NCI-H510A (cell line): Measurements from ENCODE around the gene PARD3B.
"Not testable (repeated sequence)": the region's sequence is repeated elsewhere in the genome, so short reads cannot be mapped to it uniquely, and the experiment has no call there.

ENCODE experiments used
- DNase-seq: peaks from one replicate; lab custom pipeline; 2025; lab: John Stamatoyannopoulos, UW

The PARD3B gene

DNA sequence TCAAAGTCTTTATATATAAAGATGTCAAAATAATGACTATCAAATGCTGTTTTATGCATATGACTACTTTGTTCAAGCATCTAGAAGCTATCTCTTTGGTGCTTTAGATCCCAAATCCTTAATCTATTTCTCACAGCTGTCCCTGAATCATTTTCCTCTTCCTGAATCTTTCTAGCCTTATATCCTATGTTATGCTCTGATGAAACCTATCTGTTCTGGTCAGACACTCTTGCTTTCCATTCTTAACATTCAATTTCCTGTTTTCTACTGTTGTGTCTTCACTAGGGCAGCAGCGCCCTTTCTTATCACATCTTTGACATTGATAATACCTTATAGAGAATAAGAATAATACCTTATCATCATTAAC lies 6.3 kb upstream of the PARD3B start:
- no peak for DNase-seq

DNA sequence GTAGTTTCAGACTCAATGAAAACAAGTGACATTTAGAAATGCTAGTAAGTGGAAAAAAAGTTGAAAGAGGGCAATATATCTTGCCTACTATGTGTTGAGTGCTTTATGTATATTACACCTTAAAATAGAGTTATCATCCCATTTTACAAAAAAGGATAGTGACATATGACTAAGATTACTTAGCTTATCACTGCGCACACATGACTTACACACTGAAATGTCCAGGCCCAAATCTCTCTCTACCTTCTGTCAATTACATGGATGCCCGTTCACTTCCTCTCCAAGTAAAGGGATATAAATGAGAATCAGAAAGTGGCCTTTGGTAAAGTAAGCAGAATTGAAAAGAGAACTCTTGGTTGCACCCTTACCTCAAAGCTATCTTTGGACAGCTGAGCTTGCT lies 3.6 kb upstream of the PARD3B start:
- no peak for DNase-seq

DNA sequence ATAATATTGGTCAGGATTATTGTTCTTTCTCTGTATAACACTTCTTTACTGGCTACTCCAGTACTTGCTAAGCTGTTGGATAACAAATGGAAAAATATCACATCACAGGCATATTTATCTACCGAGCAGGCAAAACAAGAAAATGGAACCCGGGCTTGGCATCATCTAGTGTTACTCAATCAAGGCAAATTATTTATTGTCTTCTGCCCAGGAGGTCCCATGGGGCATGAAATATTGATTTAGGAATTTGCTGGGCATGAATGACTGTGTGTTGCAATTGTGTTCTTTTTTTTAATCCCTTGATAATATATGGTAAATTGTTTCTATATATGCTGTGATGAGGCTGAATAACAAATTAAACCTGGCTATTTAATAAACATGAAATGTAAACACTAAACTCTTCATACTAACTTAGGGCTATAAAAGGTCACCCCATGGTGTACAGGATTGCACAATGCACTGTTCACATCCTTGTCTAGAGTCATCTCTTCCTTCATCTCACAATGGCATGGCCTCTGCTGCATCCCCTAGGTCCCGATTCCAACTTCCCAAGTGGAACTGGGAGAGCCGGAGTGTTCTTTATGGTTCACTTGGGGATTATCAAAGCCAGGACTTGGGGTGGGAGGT lies 2.2 kb upstream of the PARD3B start:
- no peak for DNase-seq

DNA sequence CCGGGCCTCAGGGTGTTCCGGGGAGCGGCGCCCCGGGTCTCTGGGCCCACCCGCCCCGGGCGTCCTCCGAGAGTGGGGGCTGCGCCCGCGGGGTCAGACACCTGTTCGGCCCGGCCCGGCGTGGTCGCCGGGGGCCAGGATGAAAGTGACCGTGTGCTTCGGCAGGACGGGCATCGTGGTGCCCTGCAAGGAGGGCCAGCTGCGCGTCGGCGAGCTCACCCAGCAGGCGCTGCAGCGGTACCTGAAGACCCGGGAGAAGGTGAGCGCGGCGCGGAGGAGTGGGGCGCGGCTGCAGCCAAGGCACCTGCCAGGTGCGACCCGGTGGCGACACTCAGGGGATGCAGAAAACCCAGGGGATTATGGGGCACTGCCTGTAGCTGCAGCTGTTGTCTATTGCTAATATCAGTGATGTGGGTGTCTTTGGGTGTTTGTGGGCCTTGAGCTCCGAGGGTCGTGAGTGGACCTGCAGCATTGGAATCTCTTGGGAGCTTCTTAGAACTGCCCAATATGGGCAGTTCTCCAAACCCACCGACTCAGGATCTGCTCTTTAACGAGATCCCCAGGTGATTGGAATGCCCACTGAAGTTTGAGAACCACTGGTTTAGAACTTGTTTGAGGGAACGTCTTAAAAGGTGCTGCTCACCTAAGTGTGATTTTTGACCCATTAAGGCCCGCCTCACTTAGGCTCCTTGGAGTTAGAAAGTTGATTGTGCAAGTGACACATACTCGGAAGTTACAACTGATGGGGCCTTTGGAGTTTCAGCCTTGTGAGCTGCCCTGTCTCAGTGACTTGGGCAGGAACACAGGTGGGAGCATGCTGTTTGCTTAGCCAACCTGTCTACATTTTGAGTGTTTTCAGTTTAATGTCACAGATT lies 823 bp downstream of the PARD3B start:
- DNase-seq: peak; percentile 30

DNA sequence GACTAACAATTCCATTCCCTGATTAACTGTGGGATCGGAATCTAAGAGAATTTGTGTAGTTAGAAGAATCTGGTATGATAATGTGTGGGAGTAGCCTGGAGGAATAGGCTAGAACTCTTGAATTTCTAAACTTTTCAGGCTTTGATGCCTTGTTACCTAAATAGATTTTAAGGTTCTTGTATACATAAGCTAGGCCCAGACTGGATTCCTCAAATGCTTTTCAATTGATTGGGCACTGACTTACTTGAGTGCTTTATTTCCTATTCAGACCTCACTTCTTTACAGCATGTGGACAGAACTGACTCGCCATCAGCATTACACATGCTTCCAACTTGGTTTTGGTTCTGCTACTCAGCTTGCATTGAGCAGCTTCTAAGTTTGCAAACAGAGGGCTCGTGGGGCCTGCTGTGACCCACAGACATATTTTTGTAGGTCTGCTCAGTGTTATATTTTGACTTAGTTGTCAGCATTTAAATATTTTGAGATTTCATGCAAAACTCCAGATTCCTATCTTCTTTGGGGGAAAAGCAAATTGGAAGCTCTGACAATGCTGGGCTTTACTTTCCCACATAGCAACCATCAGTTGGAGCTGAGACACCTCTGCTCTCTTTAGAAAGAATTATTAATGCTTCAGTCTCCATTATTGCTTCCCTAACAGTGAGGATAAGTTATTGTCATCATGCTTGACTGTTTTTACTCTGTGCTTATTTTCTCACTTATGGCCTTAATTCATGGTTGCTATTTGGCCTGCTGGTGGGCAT lies 5.7 kb downstream of the PARD3B start:
- DNase-seq: no peak

DNA sequence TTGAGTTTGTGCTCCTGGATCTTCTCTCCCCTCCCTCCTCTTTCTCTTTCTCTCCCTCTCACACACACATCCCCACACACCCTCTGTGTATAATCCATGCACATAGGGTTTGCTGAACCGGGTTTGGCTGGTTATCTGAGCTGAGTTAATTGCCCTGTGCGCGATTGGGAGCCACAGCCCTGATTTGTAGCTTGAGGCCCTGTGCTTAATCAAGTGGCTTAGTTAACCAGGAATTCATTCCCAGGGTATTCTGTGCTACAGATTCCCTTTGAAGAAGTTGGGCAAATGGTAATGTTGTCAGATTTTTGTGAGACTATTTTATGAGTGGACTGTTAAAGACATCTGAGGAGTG lies 6.2 kb downstream of the PARD3B start:
- DNase-seq: no peak

DNA sequence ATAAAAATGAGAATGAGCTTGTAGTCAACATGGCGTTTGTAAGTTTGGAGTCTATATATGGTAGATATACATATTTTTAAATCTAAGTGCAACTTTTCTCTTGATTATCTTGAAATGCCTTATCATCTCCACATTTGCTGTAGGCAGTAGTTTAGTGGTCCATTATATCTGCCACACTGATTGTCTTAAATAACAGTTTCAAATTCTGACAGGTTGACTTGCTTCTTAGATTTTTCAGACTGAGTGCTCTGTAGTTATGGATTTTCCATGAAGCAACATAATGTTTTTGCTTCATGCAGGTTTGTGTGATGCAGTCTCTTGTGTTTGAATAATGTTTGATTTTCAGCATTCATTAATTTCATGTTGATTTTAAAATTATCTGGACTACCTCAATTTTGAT lies 12.3 kb downstream of the PARD3B start:
- no peak for DNase-seq

DNA sequence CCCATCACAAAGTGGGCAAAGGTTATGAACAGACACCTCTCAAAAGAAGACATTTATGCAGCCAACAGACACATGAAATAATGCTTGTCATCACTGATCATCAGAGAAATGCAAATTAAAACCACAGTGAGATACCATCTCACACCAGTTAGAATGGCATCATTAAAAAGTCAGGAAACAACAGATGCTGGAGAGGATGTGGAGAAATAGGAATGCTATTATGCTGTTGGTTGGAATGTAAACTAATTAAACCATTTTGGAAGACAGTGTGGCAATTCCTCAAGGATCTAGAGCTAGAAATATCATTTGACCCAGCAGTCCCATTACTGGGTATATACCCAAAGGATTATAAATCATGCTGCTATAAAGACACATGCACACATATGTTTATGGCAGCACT lies 14.1 kb downstream of the PARD3B start:
- DNase-seq: not testable (repeated sequence)

DNA sequence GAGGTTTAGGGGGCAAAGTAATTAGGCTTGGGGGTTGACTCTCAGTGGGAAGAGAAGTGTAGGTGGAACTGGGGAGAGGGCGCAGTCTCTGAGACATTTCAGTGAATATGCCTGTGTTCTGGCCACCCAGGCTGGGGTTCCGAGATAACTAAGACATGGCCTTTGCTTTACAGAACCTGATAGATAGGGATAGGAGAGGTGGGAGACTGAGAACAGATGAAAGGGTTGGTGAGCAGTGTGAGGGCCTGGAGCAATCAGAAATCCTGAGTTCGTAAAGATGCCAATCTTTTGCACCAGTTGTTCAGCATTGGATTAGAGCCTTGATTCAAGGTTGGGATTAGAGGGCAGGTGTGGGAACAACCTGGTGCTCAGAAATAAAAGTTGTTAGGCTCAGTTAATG lies 15.6 kb downstream of the PARD3B start:
- no peak for DNase-seq

DNA sequence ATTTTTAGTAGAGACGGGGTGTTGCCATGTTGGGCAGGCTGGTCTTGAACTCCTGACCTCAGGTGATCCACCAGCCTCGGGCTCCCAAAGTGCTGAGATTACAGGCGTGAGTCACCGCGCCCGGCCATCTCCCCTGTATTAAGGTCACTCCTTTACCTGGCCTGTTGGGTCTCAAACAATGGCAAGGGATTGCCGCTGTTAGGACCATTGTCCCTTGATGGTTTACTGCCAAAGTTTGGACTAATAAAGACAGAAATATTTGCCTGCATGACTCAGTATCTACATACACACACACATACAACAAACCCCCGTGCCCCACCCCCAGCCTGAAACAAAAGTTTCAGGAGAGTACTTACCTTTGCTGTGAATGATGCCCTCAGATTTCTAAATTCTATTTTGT lies 16.5 kb downstream of the PARD3B start:
- DNase-seq: no peak

DNA sequence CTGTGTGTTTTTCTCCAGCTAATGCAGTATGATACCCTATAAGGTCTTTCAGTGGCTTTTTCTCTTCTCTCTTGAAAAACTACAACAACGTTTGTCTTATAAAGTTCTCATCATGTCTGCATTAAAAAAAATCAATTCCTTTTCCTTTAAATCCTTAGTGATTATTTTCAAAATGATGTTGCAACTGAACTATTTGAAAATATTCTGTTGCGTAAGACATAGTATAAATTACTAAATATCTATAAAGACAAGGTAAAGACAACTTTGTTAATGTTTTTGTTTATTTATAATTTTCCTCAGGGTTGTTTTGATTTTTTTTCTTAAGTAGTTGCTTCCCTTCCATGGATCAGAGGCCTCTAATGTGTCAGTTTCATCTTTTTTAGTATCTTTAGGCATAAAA lies 21.2 kb downstream of the PARD3B start:
- DNase-seq: no peak

DNA sequence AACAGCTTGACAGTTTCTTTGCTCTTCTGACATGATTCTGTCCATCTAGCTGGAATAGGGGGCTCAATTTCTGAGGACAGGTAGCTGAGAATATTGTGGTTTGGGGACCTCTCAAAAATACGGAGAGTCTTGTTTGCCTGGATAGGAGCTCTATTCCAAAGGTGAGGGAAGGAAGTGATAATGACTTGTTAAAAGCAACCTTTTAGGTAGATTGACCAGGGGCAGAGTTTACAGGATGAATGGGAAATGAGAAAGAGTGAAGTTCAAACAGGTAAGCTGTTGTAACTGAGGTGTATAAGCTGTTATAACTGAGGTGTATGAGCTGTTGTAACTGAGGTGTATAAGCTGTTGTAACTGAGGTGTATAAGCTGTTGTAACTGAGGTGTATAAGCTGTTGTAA lies 25.1 kb downstream of the PARD3B start:
- DNase-seq: no peak

DNA sequence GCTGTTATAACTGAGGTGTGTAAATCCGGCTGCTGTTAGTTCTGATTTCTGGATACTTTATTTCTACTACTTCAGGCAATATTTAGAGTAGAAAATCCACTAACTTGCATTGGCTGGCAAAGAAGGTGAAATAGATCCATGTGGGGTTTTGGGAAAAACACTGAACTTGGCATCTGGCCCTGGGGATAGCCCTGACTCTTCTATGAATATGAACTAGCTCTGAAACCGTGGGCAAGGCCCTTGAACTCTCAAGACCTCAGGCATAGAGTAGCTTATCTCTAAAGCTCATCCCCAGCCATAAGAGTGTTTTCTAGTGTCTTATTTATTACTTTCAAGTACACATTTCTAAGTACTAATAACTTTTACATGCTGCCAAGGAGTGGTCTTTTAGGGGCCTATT lies 25.8 kb downstream of the PARD3B start:
- DNase-seq: no peak

DNA sequence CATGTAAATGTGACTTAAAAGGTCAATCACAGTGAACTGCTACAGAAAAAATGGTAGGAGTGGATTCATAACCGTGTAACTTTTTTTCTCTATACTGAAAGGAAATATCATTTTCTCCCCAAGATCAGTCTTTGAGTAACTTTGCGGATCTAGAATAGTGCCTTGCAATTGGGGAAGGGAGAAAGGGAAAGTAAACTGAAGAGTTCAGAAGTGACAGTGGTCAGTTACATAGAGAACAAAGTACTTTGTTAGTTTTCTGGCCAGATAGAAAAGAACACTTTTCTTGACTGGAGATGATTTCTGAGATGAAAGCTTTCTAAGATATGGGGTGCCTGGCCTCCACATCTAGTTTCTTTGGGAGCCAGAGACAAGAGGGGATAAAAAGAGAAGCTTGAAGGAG lies 26.6 kb downstream of the PARD3B start:
- no peak for DNase-seq

DNA sequence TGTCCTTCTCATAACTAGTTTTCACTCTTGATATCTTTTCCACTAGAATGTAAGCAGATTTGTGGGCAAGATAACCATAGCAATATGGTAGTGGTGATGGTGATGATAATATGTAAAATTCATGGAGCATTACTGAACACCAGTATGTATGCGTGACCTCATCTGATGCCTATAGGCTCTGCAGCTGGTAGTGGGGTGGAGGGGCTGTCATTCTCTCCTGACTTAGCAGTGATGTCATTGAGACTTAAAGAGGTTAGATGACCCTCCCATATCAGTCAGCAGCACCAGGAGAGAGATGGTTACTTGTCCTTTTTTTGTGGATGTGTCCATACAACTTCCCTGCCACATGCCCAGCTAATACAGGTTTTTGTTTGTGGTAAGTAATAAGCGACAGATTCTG lies 27.9 kb downstream of the PARD3B start:
- DNase-seq: no peak

DNA sequence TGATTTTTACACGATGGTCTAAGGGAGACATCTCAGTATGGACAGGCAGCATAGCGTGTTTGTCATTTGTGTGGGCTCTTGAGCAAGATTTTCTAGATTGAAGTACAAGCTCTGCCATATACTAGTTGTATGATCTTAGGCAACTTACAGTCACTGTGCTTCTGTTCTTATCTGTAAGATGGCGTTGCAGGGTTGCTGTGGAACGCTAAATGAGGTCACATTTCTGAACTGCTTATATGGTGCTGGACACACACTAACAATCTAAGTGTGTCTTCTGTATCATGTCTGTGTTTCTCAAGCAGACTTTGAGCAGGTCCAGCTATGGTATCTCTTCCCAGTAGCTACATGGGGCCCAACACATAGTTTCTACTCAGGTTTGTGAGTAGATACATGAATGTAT lies 29.2 kb downstream of the PARD3B start:
- no peak for DNase-seq

DNA sequence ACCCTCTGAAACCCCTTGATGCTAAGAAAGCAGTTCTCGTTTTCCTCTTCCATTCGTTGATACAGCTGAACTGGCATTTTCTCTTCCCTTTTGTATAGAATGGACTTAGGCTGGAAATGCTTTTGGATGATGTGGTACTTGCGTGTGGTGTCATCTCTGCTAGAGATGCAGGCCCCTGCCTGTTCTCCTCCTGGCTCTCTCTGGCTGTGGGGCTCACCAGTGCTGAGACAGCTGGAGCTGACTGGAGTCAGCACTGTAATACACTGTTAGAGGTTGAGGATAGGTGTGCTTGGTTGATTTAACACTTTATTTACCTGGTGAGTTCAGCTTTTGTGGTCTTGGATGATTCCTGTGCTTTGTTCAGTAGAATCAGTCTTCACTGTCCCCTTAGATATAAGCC lies 30.2 kb downstream of the PARD3B start:
- DNase-seq: no peak

DNA sequence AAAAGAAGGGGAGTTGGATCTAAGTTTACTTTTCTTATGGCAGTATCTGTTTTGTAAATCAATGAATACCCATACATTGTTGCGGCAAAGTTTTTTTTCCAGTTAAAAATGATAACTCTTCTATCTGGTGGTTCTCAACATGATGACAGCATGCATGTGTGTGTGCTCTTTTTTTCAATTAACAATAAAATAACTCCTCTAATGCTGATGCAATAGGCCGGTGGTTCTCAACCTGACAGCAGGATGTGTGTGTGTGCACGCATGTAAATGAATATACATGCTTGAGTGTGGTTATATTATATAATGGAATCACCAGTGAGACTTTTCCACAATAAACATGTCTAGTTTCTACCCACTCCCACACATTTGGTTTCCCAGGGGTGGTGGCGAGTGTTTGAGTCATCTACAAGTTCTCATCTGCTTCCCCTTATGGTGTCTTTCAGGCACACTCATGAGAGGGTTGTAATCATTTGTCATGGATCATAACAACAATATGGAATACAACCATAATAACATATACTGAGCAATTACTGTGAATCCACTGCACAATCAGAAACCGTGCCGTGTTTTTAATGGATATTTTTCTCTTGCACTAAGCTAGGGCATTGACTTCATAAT lies 31.2 kb downstream of the PARD3B start:
- DNase-seq: no peak

DNA sequence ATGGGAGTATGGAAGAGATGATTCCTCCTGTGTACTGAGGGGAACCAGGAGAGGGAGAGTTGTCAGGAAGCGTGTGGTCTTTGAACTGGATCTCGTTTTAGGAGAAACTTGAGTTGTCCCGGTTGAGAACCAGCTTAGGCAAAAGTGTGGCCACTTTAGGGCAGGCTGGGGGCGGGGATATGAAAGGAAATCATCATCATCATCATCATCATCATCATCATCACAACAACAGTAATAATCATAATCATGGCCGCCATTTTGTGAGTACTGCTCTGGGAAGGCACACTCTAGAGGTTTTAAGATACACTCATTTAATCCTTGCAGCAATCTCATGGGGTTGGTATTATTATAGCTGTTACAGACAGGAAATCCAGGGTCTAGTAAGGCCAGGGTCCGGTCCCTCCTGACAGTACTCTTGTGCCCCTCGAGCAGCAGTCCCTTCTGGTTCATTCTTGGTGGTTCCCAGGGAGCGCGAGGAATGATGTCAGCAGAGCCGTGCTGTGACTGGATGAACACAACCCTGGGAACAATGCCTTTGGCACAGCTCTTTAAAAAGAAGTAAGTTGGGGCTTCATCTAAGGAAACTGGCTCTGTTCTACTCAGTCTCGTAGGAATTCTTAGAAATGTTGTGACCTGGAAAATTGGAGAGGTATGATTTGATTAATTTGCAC lies 33.8 kb downstream of the PARD3B start:
- no peak for DNase-seq

DNA sequence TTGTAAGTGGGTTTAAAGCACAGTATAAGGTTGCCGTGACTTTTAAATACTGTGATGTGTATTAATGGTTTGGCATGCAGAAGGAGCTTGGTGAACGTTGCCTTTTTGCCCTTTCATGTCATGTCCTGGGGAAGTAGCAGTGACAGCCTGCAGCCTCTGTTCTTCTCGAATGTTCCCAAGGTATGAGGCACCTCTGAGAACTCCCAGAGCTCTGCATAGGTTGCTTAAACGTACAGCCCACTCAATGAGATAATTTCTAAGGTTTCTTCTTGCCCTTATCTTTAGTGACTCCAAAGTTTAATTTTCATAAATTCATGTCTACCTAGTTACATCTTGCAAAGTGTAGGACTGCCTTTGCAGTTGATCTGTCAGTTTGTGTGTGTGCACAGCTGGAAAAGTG lies 36.7 kb downstream of the PARD3B start:
- no peak for DNase-seq

DNA sequence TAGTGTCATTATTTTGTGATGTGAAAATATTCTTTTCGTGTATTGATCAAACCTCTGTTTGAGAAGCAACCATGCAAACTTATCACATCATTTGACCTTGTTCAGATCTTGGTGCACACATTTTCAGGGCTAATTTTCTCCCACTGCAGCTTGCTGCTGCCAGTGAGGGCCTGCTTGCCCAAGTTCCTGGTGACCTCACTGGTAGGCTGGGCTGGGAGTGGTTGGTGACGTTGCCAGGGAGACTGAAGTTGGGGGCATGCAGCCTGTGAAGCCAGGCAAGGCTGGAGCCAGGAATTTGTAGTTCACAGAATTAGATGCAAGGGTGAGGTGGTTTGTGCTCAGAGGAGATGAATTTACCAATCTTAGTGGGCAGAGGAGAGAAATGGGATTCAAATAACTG lies 38.5 kb downstream of the PARD3B start:
- no peak for DNase-seq

DNA sequence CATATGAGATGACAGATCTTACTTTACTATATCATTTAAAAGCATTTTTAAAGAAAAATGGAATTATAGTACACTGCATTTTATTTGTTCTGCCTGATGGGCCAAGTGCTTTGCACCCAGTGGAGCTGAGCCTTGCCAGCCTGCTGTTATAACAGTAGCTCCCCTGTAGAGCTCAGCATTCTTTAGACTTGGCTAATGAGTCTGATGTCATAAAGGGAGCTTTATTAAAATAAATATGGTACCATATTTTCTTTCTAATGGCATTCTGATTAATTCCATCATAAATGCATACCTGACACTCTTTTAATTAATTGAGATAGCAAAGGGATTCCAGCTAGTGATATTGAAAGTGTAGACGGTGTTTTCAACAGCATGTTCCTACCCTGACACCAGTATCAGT lies 40.7 kb downstream of the PARD3B start:
- DNase-seq: no peak
